ENCODE measurements around the gene ELK1. TPM values are rescaled to one million over a fixed set of nuclear protein-coding genes. Genes with fewer than 3 reads are reported as not detected.

Gene ELK1
- total RNA-seq, 1 donor from 2014 or later: 29.2 TPM

- no peak overlapping the region for H3K4me3 ChIP-seq
- H3K9me3 ChIP-seq: no peaks in the 10 kb centered on the region
- no peaks in the 10 kb centered on the region for H3K4me1 ChIP-seq
- no peak overlapping the region for H3K27ac ChIP-seq
- ATAC-seq (no peak), DNase-seq (no peak)
- no peak for TF ChIP-seq CTCF (IDR thresholded peaks at IDR 0.05)
- no peaks in the 10 kb centered on the region for H3K27me3 ChIP-seq
- no peaks in the 10 kb centered on the region for H3K36me3 ChIP-seq
- intact Hi-C loops (cut with DNase I): no loop called here
Measured at GRCh38 chrX:47586043-47586787, 64.1 kb downstream of the ELK1 start.

Small RNAs within 50 kb of the gene (microRNA-seq; reads per million reads assigned to microRNA genes)
- gene MIR4769 (ENCODE audit: borderline microRNAs expressed): not detected

Other genes starting within 250 kb of the ELK1 start
- gene ZNF41, start 167.3 kb downstream of the ELK1 start, total RNA-seq: 11.5 TPM
- 87.4 TPM for gene ARAF, start 89.4 kb downstream of the ELK1 start, total RNA-seq
- gene TIMP1, start 68.1 kb downstream of the ELK1 start, total RNA-seq: 324 TPM
- gene SYN1, start 30.7 kb downstream of the ELK1 start, total RNA-seq: 0.75 TPM
- 14.9 TPM for gene CFP, start 20.6 kb downstream of the ELK1 start, total RNA-seq
- gene UXT, start 8.6 kb upstream of the ELK1 start, total RNA-seq: 77.5 TPM
- 10.0 TPM for gene ZNF81, start 186.3 kb upstream of the ELK1 start, total RNA-seq

Measured in upper lobe of right lung (tissue), 1 donor.